Right lobe of liver (tissue), 6 donors: Measurements from ENCODE around the gene SLFN13. TPM values are rescaled to one million over a fixed set of nuclear protein-coding genes. Genes with fewer than 3 reads are reported as not detected.

Source experiments
- ATAC-seq, 4 donors: fragments of 200-7000 bp; cut with Tn5 transposase; one replicate each; pipeline ENCODE4 v1.9.1; 2020; ENCODE audit warnings: mild to moderate bottlenecking in 4 of 4, moderate library complexity in 4 of 4
- DNase-seq, 3 donors: peaks; one replicate each; pipeline ENCODE4 v3.0.0-alpha.2; 2020
- H3K27ac ChIP-seq, 3 donors: fragments of 200-600 bp; one replicate each; pipeline ENCODE4 v1.8.0; 2022
- H3K27me3 ChIP-seq, 2 donors: fragments of 200-600 bp; one replicate each; pipeline ENCODE4 v1.8.0; 2022
- H3K36me3 ChIP-seq, 4 donors: fragments of 200-600 bp; sonication (generic) in 1 of 4; one replicate each; pipeline versions ENCODE4 v1.5.1 to v1.8.0; 2017 to 2022; ENCODE audit warnings: control low read depth in 1 of 4
- H3K4me1 ChIP-seq, 4 donors: fragments of 200-600 bp; sonication (generic) in 1 of 4; one replicate each; pipeline versions ENCODE4 v1.5.1 to v1.8.0; 2017 to 2022; ENCODE audit warnings: control low read depth in 1 of 4
- H3K4me3 ChIP-seq, 3 donors: fragments of 200-600 bp; one replicate each; pipeline ENCODE4 v1.8.0; 2022
- H3K9me3 ChIP-seq, 4 donors: fragments of 200-600 bp; sonication (generic) in 1 of 4; one replicate each; pipeline versions ENCODE4 v1.5.1 to v1.8.0; 2017 to 2022; ENCODE audit warnings: control low read depth in 1 of 4
- CTCF ChIP-seq, 4 donors: fragments of 200-600 bp in 3 of 4; fragments of 450-650 bp in 1 of 4; IDR thresholded peaks; one replicate each; pipeline versions ENCODE4 v1.5.1 to v1.8.0; 2016 to 2022; ENCODE audit warnings: antibody characterized with exemption in 4 of 4, mild to moderate bottlenecking in 2 of 4
- POLR2A ChIP-seq: fragments of 450-650 bp; IDR thresholded peaks from one replicate; pipeline ENCODE4 v1.6.1; 2017; ENCODE audit warnings: antibody characterized with exemption, mild to moderate bottlenecking
- WGBS: methylation state at CpG from one replicate; pipeline ENCODE4 v1.1.6; 2018; ENCODE audit warnings: low coverage, low lambda C conversion rate; ENCODE audit not compliant: insufficient coverage; ENCODE audit errors: missing lambda C conversion rate; 5-methylcytosine and 5-hydroxymethylcytosine counted together
- intact Hi-C, 2 donors: fragments of 100-400 bp; cut with DNase I; formaldehyde crosslinking; loops; one replicate each; pipeline versions ENCODE4 v1.11.2 to v1.14.1; 2022
- total RNA-seq, 6 experiments: library from RNA; depleted of rRNA in 2 of 6; stranded (reverse); fragments of >200 nt in 2 of 6; fragmentation: NEBNext Ultra II Directional in 3 of 6; extraction: Animal tissue kit (Norgen Biotek cat#: 25700) in 3 of 6; gene quantifications; one replicate each; pipeline versions ENCODE4 v1.1.0 to v1.2.4, GENCODE V29; 2016 to 2023
- donor health status: DM: no; HTN: yes; CAD: no.
- donor health status: DM: no; HTN: no; CAD: no.
- donor health status: DM: no; HTN: no; CAD: no.
- donor health status: DM: no; HTN: yes; CAD: no.
- donor health status: DM: no; HTN: yes; CAD: no.

The SLFN13 gene
- total RNA-seq, 6 experiments from 2014 or later, result 0.68 to 4.1 (median 1.8) TPM

DNA sequence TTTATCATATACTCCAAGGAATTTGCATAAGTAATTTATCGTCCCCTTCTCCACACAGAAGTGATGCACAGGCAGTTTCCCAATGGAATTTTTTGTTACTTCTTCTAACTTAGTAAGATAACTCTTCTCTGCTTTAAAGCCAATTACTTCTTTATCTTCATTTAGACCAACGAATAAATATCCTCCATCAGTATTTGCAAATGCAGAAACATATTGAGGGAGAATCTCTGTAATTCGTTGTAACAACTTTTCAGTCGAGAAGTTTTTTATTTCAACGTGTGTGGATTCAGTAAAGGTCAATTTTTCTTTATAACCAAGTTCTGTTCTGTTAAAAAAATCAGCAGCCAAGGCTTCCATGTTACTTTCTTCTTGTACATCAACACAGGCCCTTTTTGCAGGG is 30.7 kb upstream of the SLFN13 start:
- no peak overlapping the region for H3K4me3 ChIP-seq
- no peaks in the 10 kb centered on the region for H3K9me3 ChIP-seq
- DNase-seq (no peak), ATAC-seq (no peak)
- 27% methylated on average over 5 of the region's 5 CpGs for WGBS
- intact Hi-C loops, result no loop called here
- TF ChIP-seq POLR2A (no peak), CTCF (IDR thresholded peaks at IDR 0.05) (no peak)
- peaks cover 0 to 9% of the 10 kb centered on the region in 2 donors for H3K27me3 ChIP-seq
- no peaks in the 10 kb centered on the region for H3K36me3 ChIP-seq
- no peaks in the 10 kb centered on the region for H3K4me1 ChIP-seq
- no peak overlapping the region for H3K27ac ChIP-seq

GRCh38 chr17:35477248-35477647 is 28.7 kb upstream of the SLFN13 start:
- H3K27ac ChIP-seq, result no peak overlapping the region
- no peak overlapping the region for H3K4me3 ChIP-seq
- no peaks in the 10 kb centered on the region for H3K9me3 ChIP-seq
- H3K27me3 ChIP-seq, result peaks cover 0 to 6% of the 10 kb centered on the region in 2 donors
- no peaks in the 10 kb centered on the region for H3K36me3 ChIP-seq
- DNase-seq (no peak), ATAC-seq (no peak)
- intact Hi-C loops, result no loop called here
- no peaks in the 10 kb centered on the region for H3K4me1 ChIP-seq
- 33% methylated on average over 5 of the region's 5 CpGs for WGBS
- TF ChIP-seq CTCF (IDR thresholded peaks at IDR 0.05) (no peak), POLR2A (no peak)

GRCh38 chr17:35476283-35476820 is 27.8 kb upstream of the SLFN13 start:
- no peak overlapping the region for H3K4me3 ChIP-seq
- H3K27ac ChIP-seq, result no peak overlapping the region
- peaks cover 0 to 4% of the 10 kb centered on the region in 2 donors for H3K27me3 ChIP-seq
- TF ChIP-seq CTCF (IDR thresholded peaks at IDR 0.05) (no peak), POLR2A (no peak)
- intact Hi-C loops, result no loop called here
- DNase-seq (no peak), ATAC-seq (no peak)
- no peaks in the 10 kb centered on the region for H3K4me1 ChIP-seq
- H3K36me3 ChIP-seq, result no peaks in the 10 kb centered on the region
- 40% methylated on average over 2 of the region's 2 CpGs for WGBS
- no peaks in the 10 kb centered on the region for H3K9me3 ChIP-seq

GRCh38 chr17:35468475-35468874 is 19.9 kb upstream of the SLFN13 start:
- DNase-seq, result no peak
- Histone ChIP-seq H3K9me3 (no peaks in the 10 kb centered on the region), H3K27me3 (no peaks in the 10 kb centered on the region)

More at GRCh38 chr17:35468475-35468874, 19.9 kb upstream of the SLFN13 start:
- no peaks in the 10 kb centered on the region for H3K36me3 ChIP-seq
- H3K4me1 ChIP-seq, result no peaks in the 10 kb centered on the region
- intact Hi-C loops, result no loop called here
- ATAC-seq, result no peak
- 48% methylated on average over 4 of the region's 4 CpGs for WGBS
- TF ChIP-seq CTCF (IDR thresholded peaks at IDR 0.05) (no peak), POLR2A (no peak)
- H3K4me3 ChIP-seq, result no peak overlapping the region
- no peak overlapping the region for H3K27ac ChIP-seq
